GM21619 (cell line): Measurements from ENCODE around the gene CRNKL1.

ENCODE experiments used
- ATAC-seq: cut with Tn5 transposase; IDR thresholded peaks from one replicate; pipeline ENCODE4 v1.9.1; 2021; ENCODE audit not compliant: unreplicated experiment

CRNKL1 gene

DNA sequence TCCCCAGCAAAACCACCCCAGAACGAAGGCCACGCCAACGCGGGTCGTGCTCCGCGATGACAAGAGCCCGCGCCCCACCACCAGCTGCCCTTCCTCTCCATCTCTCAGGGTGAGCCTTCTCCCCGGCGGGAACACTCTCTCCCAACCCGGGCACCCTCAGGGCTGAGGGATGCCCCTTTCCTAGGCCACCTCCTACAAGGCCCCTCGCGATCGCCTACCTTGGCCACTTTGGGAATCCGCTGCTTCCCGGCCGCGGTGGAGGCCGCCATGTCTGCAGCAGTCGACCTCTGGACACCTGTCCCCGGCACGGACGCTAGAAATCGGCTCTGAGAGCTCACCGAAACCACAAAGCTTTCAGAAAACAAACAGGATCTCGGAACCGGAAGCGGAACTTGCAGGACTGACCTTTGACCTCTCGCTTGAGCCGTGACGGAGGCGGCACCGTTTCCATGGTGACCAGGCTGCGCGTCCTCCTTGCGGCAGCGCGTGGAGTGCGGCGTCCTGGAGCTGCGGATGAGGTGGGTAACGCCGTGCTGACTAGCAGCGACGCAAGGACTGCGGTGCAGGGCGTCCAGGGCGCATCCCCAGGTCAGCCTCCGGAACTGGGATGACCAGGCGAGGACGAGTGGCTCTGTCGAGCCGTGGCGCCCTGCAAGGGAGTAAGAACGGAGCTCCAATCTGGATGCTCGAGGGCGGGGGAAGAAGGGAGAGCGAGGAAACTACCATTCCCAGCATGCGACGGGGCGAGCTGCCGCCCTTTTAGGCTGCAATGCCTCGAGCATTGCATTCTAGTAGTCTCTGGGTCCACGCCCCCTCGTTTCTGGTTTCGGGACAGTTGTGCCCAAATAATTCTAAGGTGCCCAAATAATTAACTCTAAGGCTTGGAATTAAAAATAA lies at the start of gene CRNKL1, which contains the start of gene CFAP61:
Gene CRNKL1 (minus strand): TSS at position 393 of the 897 bp plus-strand sequence. CDS start 124 bp downstream, at position 269.
Gene CFAP61 (plus strand): TSS at position 459 of the 897 bp plus-strand sequence. CDS start 4,122 bp downstream, outside the sequence.
- ATAC-seq, result peak; percentile 92

DNA sequence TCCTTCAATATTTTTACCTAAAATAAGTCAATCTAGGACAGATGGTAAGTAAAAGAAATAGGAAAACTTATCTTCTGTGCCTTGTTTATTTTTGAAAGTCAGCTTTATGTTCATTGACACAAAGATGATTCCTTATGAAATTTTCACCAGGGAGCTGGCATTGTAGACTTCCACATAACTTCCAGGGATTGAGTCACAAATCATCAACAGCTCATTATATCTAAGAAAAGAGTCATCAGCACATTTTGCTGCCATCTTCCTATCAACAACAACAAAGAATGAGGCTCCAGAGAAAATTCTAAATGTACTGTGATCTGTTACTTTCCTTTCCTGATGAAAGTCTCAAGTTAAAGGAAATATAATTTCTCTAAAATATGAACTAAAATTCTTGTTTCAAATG lies 48.6 kb upstream of the CRNKL1 start:
- ATAC-seq, result no peak

DNA sequence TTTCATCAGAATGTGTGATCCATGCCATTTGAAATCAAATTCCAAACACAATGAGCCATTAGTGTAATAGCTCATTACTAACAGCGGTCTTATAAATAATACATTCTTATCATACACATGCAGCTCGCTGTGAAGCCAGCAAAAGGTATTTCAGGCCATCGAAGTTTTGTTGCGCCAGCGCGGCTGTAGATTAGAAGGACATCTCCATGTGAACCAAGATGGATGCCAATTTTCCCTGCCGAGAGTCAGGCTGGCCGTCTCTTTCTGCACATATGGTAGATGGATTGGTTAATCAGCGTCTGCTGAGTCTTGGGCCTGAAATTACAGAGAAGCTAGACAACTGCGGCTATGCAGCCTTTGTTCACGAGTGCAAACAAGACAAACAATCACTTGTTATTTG lies 44.2 kb upstream of the CRNKL1 start:
- no peak for ATAC-seq

DNA sequence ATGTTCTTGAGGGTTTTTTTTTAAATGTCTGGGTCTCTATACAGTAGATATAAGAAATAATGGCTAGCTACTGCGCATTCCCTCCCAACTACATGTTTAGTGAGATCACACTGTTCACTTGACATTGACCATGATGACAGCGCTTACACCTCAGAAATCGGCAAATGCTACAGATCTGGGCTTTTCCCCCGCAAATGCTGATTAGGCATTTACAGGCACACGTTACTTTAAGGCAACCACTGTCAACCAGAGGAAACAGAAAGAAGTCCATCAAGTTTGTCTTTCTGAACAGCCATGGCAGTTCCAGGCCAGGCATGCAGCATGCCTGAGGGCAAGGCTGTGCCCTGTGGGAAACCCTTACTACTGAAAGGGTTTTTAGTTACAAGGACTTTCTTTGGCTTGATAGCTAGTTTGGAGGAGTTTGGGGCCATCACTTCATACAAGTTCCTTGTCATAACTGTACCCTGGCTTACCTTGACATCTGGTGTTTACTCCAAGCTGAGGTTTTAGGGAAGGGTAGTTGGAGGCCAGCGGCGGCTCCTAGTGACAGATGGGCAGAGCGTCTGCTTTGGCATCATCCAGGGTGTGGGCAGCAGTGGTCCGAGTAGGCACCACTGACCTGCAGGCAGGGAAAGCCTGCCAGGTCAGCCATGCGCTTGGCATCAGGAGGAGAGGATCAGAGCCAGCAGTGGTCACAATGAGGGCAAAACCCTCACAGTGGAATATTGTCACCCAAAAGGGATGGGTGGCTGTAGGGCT lies 43.0 kb upstream of the CRNKL1 start:
- no peak for ATAC-seq

DNA sequence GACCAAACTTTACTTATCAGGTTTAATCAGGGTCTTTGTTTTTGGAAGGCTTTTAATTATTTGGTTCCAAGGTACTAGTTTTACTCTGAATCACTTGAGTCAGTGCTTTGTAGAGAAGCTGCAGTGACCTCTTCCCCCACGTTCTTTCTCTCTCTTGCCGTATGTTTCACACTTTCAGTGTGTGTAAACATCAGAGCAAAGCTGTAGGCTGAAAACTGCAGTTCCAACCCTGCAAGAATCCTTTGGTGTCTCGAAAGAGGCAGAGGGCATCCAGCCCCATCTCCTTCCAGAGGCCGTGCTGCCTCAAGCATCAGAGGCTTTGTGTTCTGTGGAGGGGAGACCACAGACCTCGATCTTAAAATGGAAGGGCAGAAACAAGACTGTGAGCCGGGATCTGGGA lies 42.1 kb upstream of the CRNKL1 start:
- no peak for ATAC-seq

DNA sequence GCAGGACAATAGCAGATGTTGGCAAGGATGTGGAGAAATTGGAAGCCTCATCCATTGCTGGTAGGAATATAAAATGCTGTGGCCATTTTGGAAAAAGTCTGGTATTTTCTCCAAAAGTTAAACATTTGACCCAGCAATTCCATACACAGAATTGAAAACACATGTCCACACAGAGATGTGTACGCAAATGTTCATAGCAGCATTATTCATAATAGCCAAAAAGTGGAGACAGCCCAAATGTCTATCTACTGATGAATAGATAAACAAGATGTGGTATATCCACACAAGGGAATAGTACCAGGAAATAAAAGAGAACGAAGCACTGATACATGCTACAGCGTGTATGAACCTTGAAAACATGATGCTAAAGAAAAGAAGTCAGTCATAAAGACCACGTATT lies 40.6 kb upstream of the CRNKL1 start:
- ATAC-seq, result no peak

DNA sequence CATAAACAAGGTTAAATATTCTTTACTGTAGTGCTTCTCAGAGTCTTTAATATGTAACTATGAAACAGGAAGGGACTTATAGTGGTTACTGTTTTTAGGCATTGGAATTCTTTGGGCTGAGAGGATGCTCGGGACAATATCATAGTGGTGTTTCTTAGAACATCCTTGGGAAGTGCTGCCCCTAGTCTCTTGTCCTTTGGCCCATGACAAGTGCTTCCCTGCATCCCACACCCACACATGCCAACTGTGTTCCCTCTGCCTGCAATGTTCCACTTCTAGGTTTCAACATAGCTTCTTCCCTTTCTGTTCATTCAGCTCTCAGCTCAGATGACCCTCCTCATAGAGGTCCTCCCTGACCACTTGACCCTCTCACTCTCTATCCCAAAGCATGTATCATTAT lies 37.7 kb upstream of the CRNKL1 start:
- no peak for ATAC-seq

DNA sequence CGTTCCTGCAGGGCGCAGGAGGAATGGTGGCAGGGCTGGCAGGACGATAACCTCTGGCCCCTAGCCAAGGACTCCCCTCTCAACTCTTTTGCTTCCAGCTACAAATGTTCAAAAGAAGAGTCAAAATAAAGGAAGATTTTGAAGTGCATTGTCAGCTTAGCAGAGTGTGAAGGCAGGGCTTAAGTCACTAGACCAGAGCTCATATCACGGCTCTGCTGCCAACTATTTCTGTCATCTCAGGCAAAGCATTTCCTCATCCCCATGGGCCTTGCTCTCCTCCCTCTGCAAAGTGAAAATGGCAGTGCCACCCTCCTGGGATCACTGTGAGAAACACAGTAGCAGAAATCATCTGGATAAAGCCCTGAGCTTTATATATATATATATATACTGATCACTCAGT lies 36.8 kb upstream of the CRNKL1 start:
- no peak for ATAC-seq

DNA sequence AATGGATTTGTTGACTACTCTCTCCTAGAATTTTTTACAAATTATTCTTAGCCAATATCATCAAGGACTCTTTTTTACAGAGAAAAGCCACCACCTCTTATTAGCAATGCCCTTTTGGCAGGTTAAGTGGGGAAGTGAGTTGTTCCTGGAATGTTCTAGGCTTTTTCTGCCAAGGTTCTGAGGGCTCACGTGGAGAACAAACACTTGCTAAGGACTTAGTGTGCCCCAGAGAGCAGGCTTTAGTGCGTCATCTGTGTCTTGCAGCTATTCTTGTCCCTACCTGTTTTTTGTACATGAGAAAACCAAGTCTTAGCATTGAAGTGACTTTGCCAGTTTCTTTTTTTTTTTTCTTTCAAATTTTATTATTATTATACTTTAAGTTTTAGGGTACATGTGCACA lies 33.5 kb upstream of the CRNKL1 start:
- ATAC-seq, result no peak

DNA sequence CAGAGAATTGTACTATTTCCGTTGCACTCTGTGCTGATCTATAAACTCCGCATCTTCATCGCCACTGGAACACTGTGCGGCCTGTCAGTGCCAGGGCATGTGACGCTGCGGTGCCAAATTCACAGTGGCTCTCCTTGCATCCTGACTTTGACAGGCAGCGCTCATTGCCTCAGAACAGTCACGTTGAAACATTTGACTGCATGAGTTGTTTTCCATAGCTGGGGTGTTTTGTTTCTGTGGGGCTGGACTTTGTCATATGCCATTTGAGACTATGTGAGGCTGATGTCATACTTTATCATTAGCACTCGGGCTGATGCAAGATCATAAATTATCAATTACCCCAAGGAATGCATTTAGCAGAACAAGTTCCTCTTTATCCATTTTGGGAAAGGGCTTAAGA lies 32.8 kb upstream of the CRNKL1 start:
- no peak for ATAC-seq

DNA sequence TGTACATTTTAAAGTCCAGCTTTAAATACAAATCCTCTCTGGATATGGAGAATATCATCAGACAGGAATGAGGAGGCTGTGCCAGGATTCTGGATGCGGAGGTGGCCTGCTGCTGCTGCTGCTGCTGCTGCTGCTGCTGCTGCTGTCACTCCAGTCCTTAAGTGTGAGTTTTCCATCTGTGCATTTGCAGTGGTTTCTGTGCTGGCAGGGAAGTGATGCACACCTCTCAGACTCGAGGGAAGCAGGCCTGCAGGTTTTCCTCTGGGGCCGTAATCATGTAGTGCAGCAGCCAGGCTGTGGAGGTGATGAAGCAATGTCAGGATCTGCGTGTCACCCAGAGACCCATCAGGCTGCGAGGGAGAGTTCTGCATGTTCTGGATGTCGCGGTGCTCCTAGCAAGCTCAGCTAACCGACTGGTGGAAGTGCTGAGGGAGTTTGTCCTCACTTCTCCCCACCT lies 32.1 kb upstream of the CRNKL1 start:
- no peak for ATAC-seq

DNA sequence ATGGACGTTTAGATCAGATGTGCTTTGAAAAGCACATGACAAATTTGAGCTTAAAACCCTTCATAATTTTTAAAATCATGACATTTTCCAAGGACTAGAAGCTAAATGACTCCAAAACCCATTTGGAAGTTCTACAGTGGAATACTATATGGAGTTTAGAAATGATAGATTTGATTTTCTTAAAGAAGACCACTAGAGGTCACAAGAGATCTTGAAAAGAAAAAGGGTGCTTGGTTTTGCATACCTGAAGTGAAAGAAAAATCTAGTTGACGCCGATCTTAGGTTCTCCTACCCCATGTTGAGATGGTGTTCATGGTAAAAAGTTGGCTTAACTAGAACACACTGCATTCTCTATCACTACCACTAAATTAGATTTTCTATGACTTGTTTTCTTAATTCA lies 31.5 kb upstream of the CRNKL1 start:
- ATAC-seq, result no peak

DNA sequence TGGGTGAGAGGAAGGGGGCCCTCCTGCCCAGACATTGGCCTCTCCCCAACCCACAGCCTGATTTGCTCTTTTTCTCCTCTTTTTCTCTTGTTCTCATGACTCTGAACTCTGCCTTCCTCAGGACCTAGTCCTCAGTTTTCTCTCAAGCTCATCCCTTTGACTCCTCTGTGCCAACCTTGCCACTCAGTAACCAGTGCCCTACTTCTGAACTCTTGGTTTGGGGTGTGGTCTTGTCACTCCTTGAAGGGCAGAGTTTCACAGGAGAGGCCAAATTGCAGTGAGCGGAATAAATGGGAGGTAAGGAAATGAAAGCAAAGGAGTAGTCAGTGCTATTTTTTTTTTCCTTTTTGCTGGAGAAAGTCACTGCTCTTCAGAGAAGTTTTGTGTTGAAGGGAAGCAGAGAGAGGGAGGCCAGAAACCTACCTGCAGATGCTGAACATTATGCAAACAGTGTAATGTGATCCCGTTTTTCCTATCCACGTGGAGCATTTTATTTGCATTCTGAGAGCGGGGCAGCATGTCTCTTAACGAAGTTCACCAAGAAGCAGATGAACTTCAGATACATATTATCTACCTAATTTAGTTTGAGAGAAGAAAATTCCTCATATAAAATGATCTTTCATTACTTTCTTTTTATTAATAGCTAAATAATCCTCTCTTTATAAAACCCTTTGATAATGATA lies 27.0 kb upstream of the CRNKL1 start:
- ATAC-seq, result no peak

DNA sequence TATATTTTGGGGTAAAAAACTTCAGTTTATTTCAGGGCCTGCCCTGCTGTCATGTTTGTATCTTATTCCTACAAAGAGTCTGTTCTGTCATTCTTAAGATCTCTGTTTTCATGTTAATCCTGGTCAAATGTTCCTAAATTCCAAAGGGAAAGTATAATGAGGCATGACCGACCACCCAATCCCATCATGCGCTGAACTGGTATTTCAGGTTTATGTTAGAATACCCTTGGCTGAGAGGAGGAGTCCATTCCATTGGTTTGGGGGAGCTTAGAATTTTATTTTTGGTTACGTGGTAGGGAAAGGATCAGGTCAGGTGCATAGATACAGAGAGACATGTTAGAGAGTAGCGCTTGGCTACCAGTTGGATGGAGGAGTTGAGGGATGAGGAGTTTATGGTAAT lies 25.8 kb upstream of the CRNKL1 start:
- no peak for ATAC-seq

DNA sequence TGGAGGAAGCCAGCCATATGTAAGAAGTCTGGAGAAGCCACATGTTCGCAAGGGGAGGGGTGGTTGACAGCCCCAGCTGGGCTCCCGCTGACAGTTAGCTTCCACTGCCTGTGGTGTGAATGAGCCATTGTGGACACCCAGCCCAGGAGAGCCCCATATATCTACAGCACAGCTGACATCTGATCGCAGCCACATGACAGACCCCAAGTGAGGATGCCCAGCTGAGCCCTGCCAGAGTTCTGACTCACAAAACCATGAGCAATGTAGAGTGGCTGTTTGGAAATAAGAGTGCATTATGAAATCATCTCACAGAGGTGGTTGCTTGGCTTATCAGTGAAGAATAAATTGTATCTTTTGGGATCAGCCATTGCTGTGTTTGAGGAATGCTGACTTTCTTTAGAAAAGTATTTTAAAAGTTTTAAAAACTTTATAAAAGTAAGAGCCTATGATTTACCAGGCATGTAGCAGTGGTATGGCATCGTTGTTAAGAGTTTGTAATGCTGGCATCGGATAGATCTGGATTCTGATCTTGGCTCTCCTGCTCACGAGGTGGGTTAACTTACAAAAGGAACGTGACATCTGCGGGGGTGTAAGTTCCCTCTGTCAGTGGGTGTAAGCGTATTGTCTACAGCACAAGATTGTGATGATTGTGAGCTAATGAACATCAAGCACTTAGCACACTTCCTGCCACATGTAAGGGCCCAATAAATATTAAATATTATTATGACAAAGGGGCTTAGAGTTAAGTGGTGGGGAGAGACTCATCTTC lies 24.2 kb upstream of the CRNKL1 start:
- no peak for ATAC-seq

DNA sequence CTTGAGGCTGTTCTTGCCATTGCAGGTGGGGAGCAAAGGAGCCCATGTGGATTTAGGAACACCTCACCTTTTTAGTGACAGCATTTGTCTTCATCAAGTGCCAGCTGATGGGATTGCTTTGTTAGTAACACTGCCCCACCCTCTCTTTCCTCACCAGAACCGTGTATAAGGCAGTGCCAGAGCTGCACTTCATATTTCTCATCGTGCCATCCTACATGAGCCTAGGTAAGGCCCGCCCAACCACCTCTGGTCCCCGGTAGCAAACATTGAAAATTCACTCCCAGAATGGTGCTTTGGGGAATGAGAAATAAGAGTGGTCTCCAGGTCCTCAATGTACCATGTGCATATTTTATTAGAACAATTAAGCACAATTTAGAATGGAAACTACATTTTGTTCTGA lies 22.8 kb upstream of the CRNKL1 start:
- no peak for ATAC-seq

DNA sequence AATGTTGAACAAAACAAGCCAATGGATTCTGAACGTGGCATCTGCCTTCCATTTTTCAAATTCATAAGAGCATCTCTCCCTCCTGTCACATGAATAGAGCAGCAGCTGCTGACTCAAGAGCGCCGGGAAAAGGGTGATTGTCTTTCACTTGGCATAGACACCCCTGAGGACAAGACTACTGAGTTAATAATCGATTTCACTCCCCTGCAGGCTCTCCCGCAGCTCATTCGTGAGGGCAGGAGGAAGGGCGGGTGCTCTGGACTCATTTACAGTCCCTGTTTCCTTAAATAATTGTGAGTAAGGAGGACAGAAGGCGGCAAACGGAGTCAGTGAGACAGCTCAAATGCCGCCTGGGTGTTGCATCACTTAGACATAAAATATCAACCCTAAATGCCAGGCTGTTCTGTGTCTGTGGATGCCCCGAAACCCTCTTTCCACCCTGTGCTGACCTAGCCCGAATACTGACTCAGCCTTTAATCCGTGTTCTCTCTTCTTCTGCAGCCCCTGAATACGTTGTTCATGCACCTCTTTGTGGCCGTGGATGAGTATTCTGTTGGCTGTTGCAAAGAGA lies 21.6 kb upstream of the CRNKL1 start:
- no peak for ATAC-seq

DNA sequence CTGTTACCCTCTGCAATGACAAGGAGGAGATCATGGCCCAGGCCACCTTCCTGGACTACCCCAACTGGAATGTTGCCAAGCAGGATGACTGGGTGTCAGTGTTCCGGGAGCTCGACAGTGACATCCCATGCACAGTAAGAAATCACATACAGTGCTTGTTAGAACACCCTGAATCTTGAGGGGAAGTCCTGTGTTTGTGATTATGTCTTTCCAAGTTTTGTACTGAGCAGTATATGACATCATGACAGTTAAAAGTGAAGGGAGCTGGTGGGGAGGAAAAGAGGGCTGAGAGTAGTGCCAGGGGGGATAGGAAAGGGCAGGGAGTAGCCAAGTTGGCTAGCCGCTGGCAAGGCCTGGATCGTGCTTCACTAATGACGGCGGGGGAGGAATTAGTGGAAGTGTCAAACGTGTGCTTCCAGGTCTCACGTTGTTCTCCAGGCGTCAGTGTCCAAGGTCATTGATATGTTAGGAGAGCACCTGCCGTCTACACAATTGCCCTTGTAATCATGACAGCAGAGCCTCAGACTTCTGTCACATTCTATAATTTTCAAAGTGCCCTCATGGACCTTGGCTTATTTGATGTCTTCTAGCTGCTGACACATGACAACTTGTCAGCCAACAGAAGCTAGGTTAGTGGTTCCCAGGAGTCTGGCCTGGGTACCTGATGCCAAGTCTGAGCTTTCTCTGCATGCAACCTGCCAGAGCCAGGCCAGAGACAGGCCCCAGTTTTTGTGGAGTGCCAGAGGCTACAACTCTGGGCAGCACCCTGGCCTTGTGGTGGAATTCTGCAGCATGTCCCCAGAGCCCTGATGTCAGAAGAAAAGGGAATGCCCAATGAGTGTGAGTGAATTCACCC lies 18.8 kb upstream of the CRNKL1 start:
- ATAC-seq, result no peak

DNA sequence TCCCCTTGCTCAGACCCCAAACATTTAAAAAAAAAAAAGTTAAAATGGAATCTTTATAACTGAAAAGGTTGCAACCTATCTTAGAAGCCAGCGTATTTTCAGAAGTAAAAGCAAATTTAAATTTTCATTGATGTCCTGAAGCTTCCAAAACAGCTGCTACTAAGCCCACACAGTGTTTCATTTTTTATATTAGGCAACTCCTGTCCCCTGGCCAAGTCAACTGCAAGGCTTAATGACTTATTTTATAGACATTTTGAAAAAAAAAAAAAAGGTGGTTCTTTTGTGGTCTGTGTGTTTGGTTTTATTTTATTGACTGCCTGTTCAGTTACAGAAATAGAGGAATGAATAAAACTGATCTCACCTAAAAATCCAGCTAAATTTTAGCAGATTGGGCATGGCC lies 13.1 kb upstream of the CRNKL1 start:
- ATAC-seq, result no peak
